ENCODE results near the gene NTRK2. TPM values are rescaled to one million over a fixed set of nuclear protein-coding genes. Genes with fewer than 3 reads are reported as not detected.

NTRK2 gene
- total and polyA plus RNA-seq, 3 donors from 2014 or later, result 5.3 to 10.8 (median 5.6) TPM

DNA sequence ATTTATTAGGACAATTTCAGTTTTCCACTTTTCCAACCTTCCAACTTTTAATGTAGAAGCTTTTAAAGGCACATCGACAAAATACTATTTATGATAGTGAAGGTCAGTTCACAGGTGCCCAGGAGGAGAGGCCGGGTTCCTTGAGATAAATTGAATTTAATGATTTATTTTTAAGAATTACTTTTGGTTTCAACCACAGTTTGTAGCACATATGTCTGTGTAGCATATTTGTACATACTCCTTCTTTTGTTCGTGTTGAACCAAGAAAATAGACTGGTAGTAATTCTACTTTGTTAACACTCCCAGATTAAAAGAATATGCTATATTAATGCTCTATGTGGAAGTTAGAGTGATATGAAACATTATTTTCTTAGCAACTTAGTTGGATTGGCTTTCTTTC lies 46.7 kb downstream of the NTRK2 start:
- Histone ChIP-seq H3K36me3 (ENCODE audit: low read depth, missing control alignments) (no peaks in the 10 kb centered on the region), H3K27ac (no peak overlapping the region), H3K9me3 (no peaks in the 10 kb centered on the region), H3K4me1 (no peaks in the 10 kb centered on the region), H3K4me3 (no peak overlapping the region), H3K27me3 (no peaks in the 10 kb centered on the region)
- DNase-seq, result no peak
- TF ChIP-seq POLR2A (IDR thresholded peaks at IDR 0.05), result no peak
- TF ChIP-seq, protein P1, sequence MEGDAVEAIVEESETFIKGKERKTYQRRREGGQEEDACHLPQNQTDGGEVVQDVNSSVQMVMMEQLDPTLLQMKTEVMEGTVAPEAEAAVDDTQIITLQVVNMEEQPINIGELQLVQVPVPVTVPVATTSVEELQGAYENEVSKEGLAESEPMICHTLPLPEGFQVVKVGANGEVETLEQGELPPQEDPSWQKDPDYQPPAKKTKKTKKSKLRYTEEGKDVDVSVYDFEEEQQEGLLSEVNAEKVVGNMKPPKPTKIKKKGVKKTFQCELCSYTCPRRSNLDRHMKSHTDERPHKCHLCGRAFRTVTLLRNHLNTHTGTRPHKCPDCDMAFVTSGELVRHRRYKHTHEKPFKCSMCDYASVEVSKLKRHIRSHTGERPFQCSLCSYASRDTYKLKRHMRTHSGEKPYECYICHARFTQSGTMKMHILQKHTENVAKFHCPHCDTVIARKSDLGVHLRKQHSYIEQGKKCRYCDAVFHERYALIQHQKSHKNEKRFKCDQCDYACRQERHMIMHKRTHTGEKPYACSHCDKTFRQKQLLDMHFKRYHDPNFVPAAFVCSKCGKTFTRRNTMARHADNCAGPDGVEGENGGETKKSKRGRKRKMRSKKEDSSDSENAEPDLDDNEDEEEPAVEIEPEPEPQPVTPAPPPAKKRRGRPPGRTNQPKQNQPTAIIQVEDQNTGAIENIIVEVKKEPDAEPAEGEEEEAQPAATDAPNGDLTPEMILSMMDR (IDR thresholded peaks at IDR 0.05), result no peak
- intact Hi-C loops (cut with DNase I; ENCODE audit: low total_unique reads), result no loop called here
- WGBS, 2 donors, result 80 to 90% methylated on average over 3 of the region's 3 CpGs

DNA sequence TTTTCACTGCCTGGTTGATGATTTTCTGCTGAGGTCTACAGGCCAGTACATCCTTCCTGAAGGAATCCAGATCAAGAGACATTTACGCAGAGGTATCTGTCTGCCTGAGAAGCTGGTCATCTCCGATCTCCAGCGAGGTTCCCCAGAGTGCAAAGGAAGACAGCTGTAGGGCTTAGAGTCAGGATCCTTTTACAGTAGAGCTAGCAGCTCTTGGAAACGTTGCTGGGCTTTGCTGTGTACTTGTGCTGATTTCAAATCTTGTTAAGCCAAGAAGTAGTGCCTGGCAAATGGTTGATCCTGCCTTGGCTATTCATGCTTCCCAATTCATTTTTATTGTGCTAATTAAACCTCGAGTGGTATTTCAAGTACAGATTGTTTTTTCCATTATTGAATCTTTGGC lies 48.9 kb downstream of the NTRK2 start:
- intact Hi-C loops (cut with DNase I; ENCODE audit: low total_unique reads), result no loop called here
- no peaks in the 10 kb centered on the region for H3K27me3 ChIP-seq
- H3K27ac ChIP-seq, result no peak overlapping the region
- TF ChIP-seq, protein P1 (IDR thresholded peaks at IDR 0.05), result no peak
- TF ChIP-seq POLR2A (IDR thresholded peaks at IDR 0.05), result no peak
- WGBS, 2 donors, result 47 to 65% methylated on average over 5 of the region's 5 CpGs
- DNase-seq, result no peak
- no peaks in the 10 kb centered on the region for H3K9me3 ChIP-seq
- H3K4me1 ChIP-seq, result no peaks in the 10 kb centered on the region
- no peaks in the 10 kb centered on the region for H3K36me3 ChIP-seq (ENCODE audit: low read depth, missing control alignments)
- H3K4me3 ChIP-seq, result no peak overlapping the region

DNA sequence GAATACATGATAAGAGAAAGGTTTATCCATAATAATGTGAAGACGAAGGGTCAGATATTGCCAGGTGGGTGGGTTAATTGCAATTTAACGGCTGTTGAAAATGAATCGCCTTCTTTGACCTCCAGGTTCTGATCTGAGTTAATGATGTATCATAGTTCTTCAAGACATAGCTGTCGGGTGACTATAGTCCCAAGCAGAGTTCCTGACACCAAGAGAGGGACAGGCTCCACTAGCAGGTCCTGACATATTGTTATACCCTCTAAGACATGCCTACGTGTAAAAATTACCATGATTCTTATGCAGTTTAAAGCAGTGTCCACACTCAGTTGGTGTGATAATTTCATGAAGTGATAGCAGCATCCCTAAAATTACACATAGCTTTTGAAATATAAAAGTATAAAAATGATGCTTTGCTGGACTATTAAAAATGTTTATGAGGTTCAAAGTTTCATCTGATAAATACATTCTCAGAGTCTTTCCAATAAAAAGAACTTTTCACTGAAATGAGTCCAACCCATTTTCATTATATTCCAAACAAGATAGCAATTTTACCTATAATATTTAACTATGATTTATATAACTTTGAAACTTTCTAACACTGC lies 53.0 kb downstream of the NTRK2 start:
- Histone ChIP-seq H3K27me3 (no peaks in the 10 kb centered on the region), H3K36me3 (ENCODE audit: low read depth, missing control alignments) (no peaks in the 10 kb centered on the region), H3K4me3 (no peak overlapping the region), H3K27ac (no peak overlapping the region), H3K4me1 (no peaks in the 10 kb centered on the region), H3K9me3 (no peaks in the 10 kb centered on the region)
- no peak for DNase-seq
- 91 to 94% methylated on average over 5 of the region's 5 CpGs for WGBS, 2 donors
- TF ChIP-seq, protein P1 (IDR thresholded peaks at IDR 0.05), result no peak
- no peak for TF ChIP-seq POLR2A (IDR thresholded peaks at IDR 0.05)
- intact Hi-C loops (cut with DNase I; ENCODE audit: low total_unique reads), result no loop called here

DNA sequence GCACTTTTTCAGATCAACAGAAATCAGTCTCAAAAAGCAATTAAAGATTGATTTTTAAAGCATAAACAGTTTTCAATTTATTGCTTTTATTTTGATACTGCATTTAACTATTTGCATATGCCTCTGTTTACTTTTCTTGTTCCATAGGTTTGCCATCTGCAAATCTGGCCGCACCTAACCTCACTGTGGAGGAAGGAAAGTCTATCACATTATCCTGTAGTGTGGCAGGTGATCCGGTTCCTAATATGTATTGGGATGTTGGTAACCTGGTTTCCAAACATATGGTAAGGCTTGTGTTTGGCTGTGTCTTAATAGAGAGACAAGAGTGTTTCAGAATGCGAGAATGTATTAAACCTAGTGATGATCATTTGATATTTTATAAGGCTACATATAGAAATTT lies 53.9 kb downstream of the NTRK2 start:
- WGBS, 2 donors, result 93 to 95% methylated on average over 3 of the region's 3 CpGs
- intact Hi-C loops (cut with DNase I; ENCODE audit: low total_unique reads), result no loop called here
- no peaks in the 10 kb centered on the region for H3K4me1 ChIP-seq

More for the DNA sequence above, 53.9 kb downstream of the NTRK2 start:
- no peaks in the 10 kb centered on the region for H3K36me3 ChIP-seq (ENCODE audit: low read depth, missing control alignments)
- H3K9me3 ChIP-seq, result no peaks in the 10 kb centered on the region
- H3K27me3 ChIP-seq, result no peaks in the 10 kb centered on the region
- TF ChIP-seq, protein P1 (IDR thresholded peaks at IDR 0.05), result no peak
- TF ChIP-seq POLR2A (IDR thresholded peaks at IDR 0.05), result no peak
- no peak overlapping the region for H3K27ac ChIP-seq
- H3K4me3 ChIP-seq, result no peak overlapping the region
- DNase-seq, result no peak
